Neuronal stem cell (in vitro differentiated cells): ENCODE measurements around the gene AOPEP.

Experiments
- DNase-seq: peaks from one replicate; pipeline ENCODE4 v3.0.0-alpha.2; 2013; ENCODE audit warnings: low spot score
- H2AFZ ChIP-seq: one replicate; pipeline ENCODE4 v1.6.1; 2013; ENCODE audit warnings: mild to moderate bottlenecking, low read length, inconsistent platforms
- H2AK5ac ChIP-seq: 2 replicates; pipeline ENCODE4 v1.6.1; 2013; ENCODE audit warnings: low read depth, mild to moderate bottlenecking, inconsistent platforms, low read length, moderate library complexity, mixed read lengths
- H2BK120ac ChIP-seq: 2 replicates; pipeline ENCODE4 v1.6.1; 2013; ENCODE audit warnings: low read depth, mild to moderate bottlenecking, inconsistent platforms, low read length, moderate library complexity, mixed read lengths
- H2BK12ac ChIP-seq: one replicate; pipeline ENCODE4 v1.6.1; 2013; ENCODE audit warnings: low read length, inconsistent platforms
- H2BK15ac ChIP-seq: 2 replicates; pipeline ENCODE4 v1.6.1; 2013; ENCODE audit warnings: mild to moderate bottlenecking, low read length, inconsistent platforms, mixed read lengths
- H2BK5ac ChIP-seq: one replicate; pipeline ENCODE4 v1.6.1; 2013; ENCODE audit warnings: inconsistent platforms, mild to moderate bottlenecking, low read length, moderate library complexity
- H3K14ac ChIP-seq: one replicate; pipeline ENCODE4 v1.6.1; 2013; ENCODE audit warnings: low read length, inconsistent platforms
- H3K18ac ChIP-seq: 2 replicates; pipeline ENCODE4 v1.6.1; 2013; ENCODE audit warnings: low read length, inconsistent platforms
- H3K23ac ChIP-seq: 2 replicates; pipeline ENCODE4 v1.6.1; 2013; ENCODE audit warnings: low read depth, mild to moderate bottlenecking, mixed read lengths, low read length, inconsistent platforms; ENCODE audit not compliant: poor library complexity
- H3K27ac ChIP-seq: replicated peaks from 3 replicates; pipeline ENCODE4 v1.5.1; 2013; ENCODE audit warnings: low read length, inconsistent platforms
- H3K27me3 ChIP-seq, 3 experiments: 2 replicates each; pipeline ENCODE4 v1.6.1; 2013; ENCODE audit warnings: low read length in 3 of 3, mild to moderate bottlenecking in 2 of 3, inconsistent platforms in 1 of 3, low read depth in 1 of 3, mixed read lengths in 1 of 3, moderate library complexity in 1 of 3; ENCODE audit not compliant: control insufficient read depth in 3 of 3, insufficient read depth in 3 of 3
- H3K36me3 ChIP-seq, 2 donors: replicated peaks in 1 of 2; 2 replicates each; pipeline ENCODE4 v1.6.1; 2013; ENCODE audit warnings: low read length in 2 of 2; ENCODE audit not compliant: control insufficient read depth in 2 of 2, insufficient read depth in 2 of 2
- H3K4ac ChIP-seq: 2 replicates; pipeline ENCODE4 v1.6.1; 2013; ENCODE audit warnings: inconsistent platforms, mild to moderate bottlenecking, low read length, moderate library complexity
- H3K4me1 ChIP-seq, 2 donors: 1 replicate in 1 of 2; 2 replicates in 1 of 2; pipeline ENCODE4 v1.6.1; 2013; ENCODE audit warnings: low read length in 2 of 2, low read depth in 1 of 2; ENCODE audit not compliant: control insufficient read depth in 2 of 2, insufficient read depth in 1 of 2
- H3K4me2 ChIP-seq: one replicate; pipeline ENCODE4 v1.6.1; 2013; ENCODE audit warnings: mild to moderate bottlenecking, low read length, inconsistent platforms; ENCODE audit not compliant: insufficient read depth, poor library complexity, severe bottlenecking
- H3K4me3 ChIP-seq, 2 donors: 2 replicates each; pipeline ENCODE4 v1.5.1; 2013; ENCODE audit warnings: low read length in 2 of 2, mild to moderate bottlenecking in 2 of 2, inconsistent platforms in 1 of 2, moderate library complexity in 1 of 2
- H3K79me1 ChIP-seq: one replicate; pipeline ENCODE4 v1.6.1; 2013; ENCODE audit warnings: low read depth, mild to moderate bottlenecking, inconsistent platforms, low read length, moderate library complexity
- H3K9ac ChIP-seq: one replicate; pipeline ENCODE4 v1.6.1; 2013; ENCODE audit warnings: mild to moderate bottlenecking, low read depth, low read length, inconsistent platforms; ENCODE audit not compliant: poor library complexity
- H3K9me3 ChIP-seq, 2 donors: replicated peaks in 1 of 2; 2 replicates each; pipeline versions ENCODE3 to v1.6.1; 2013; ENCODE audit warnings: low read length in 2 of 2, mild to moderate bottlenecking in 2 of 2, inconsistent platforms in 1 of 2, low read depth in 1 of 2, mixed read lengths in 1 of 2, moderate library complexity in 1 of 2; ENCODE audit not compliant: control insufficient read depth in 2 of 2, insufficient read depth in 1 of 2
- H4K8ac ChIP-seq: one replicate; pipeline ENCODE4 v1.6.1; 2013; ENCODE audit warnings: low read depth, mild to moderate bottlenecking, inconsistent platforms, low read length, moderate library complexity
- H4K91ac ChIP-seq: one replicate; pipeline ENCODE4 v1.6.1; 2013; ENCODE audit warnings: low read length, low read depth, mild to moderate bottlenecking, inconsistent platforms; ENCODE audit not compliant: poor library complexity
- whole genome bisulfite sequencing, 2 donors: extraction: QIAGEN DNeasy Blood & Tissue Kit; methylation state at CpG; one replicate each; pipeline ENCODE4 v1.1.7; 2013; ENCODE audit warnings: missing lambda C conversion rate in 2 of 2, mixed read lengths in 1 of 2; ENCODE audit not compliant: insufficient read length in 2 of 2, insufficient replicate concordance in 1 of 2; ENCODE audit errors: extremely low coverage in 2 of 2; 5-methylcytosine and 5-hydroxymethylcytosine counted together

AOPEP gene

DNA sequence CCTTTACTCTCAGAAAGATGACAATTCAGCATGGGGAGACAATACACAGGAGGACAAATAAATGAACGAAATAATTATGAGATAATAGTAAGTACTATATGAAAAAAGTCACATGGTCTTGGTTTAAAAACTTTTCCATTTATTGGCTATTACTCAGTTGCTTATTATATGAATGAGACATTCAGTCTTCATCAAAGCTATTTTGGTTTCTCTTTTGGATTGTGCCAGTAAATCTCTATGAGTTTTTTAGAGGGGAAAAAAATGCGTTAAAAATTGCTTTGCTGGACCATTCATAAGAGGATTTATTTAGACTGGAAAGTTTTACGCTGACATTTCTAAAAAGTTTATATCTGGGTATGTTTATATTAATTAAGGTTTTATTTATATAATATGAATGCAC lies 137.7 kb downstream of the AOPEP start:
- Histone ChIP-seq H3K4me3 (no peak overlapping the region), H3K27me3 (no peaks in the 10 kb centered on the region), H3K4ac (no peak overlapping the region), H3K79me1 (no peaks in the 10 kb centered on the region), H3K14ac (no peak overlapping the region), H2BK120ac (no peak overlapping the region), H3K4me1 (peaks cover 14 to 18% of the 10 kb centered on the region in 2 donors), H2BK5ac (no peak overlapping the region), H4K91ac (no peak overlapping the region), H3K18ac (no peak overlapping the region), H3K27ac (no peak overlapping the region), H3K36me3 (no peaks in the 10 kb centered on the region), H4K8ac (no peak overlapping the region), H3K4me2 (no peak overlapping the region), H2AK5ac (no peak overlapping the region), H2BK12ac (no peak overlapping the region), H3K23ac (no peak overlapping the region), H2BK15ac (no peak overlapping the region), H3K9ac (no peak overlapping the region), H2AFZ (no peak overlapping the region), H3K9me3 (no peaks in the 10 kb centered on the region)
- WGBS, 2 donors, result no CpG with 5 or more reads among the region's 3 CpGs
- DNase-seq, result no peak

GRCh38 chr9:94864862-94865509 lies 138.5 kb downstream of the AOPEP start:
- no peak overlapping the region for H3K4me3 ChIP-seq
- H3K18ac ChIP-seq, result no peak overlapping the region
- H3K36me3 ChIP-seq, result no peaks in the 10 kb centered on the region
- no peak overlapping the region for H3K4ac ChIP-seq
- peak overlapping the region; percentile 69 for H2AFZ ChIP-seq
- H4K91ac ChIP-seq, result no peak overlapping the region
- no peak overlapping the region for H4K8ac ChIP-seq
- no peak overlapping the region for H2AK5ac ChIP-seq
- H3K14ac ChIP-seq, result no peak overlapping the region
- H3K23ac ChIP-seq, result no peak overlapping the region
- no peak overlapping the region for H2BK15ac ChIP-seq
- peaks cover 14 to 18% of the 10 kb centered on the region in 2 donors for H3K4me1 ChIP-seq
- H3K9me3 ChIP-seq, result no peaks in the 10 kb centered on the region
- no peak overlapping the region for H2BK120ac ChIP-seq
- no peak overlapping the region for H3K9ac ChIP-seq
- H3K27me3 ChIP-seq, result no peaks in the 10 kb centered on the region
- no peak for DNase-seq
- H3K4me2 ChIP-seq, result no peak overlapping the region
- H2BK12ac ChIP-seq, result no peak overlapping the region
- no peak overlapping the region for H3K27ac ChIP-seq
- no peaks in the 10 kb centered on the region for H3K79me1 ChIP-seq
- no peak overlapping the region for H2BK5ac ChIP-seq
- no CpG with 5 or more reads among the region's 8 CpGs for WGBS, 2 donors

- no peak overlapping the region for H3K14ac ChIP-seq
- H3K4me1 ChIP-seq, result peaks cover 15 to 18% of the 10 kb centered on the region in 2 donors
- H3K27ac ChIP-seq, result no peak overlapping the region
- H3K9ac ChIP-seq, result no peak overlapping the region
- no peak overlapping the region for H2AK5ac ChIP-seq
- H3K36me3 ChIP-seq, result no peaks in the 10 kb centered on the region
- H3K4me3 ChIP-seq, result no peak overlapping the region
- DNase-seq, result peak; percentile 48
- H3K79me1 ChIP-seq, result no peaks in the 10 kb centered on the region
- H3K27me3 ChIP-seq, result no peaks in the 10 kb centered on the region
- H2BK15ac ChIP-seq, result no peak overlapping the region
- no peaks in the 10 kb centered on the region for H3K9me3 ChIP-seq
- no peak overlapping the region for H4K8ac ChIP-seq
- no peak overlapping the region for H3K18ac ChIP-seq
- no peak overlapping the region for H3K4me2 ChIP-seq
- H2BK120ac ChIP-seq, result no peak overlapping the region
- H3K4ac ChIP-seq, result no peak overlapping the region
- H2BK12ac ChIP-seq, result no peak overlapping the region
- no CpG with 5 or more reads among the region's 9 CpGs for WGBS, 2 donors
- H2AFZ ChIP-seq, result peak overlapping the region; percentile 69
- no peak overlapping the region for H2BK5ac ChIP-seq
- no peak overlapping the region for H3K23ac ChIP-seq
- no peak overlapping the region for H4K91ac ChIP-seq
These were observed 139.3 kb downstream of the AOPEP start for GRCh38 chr9:94865582-94866452.

DNA sequence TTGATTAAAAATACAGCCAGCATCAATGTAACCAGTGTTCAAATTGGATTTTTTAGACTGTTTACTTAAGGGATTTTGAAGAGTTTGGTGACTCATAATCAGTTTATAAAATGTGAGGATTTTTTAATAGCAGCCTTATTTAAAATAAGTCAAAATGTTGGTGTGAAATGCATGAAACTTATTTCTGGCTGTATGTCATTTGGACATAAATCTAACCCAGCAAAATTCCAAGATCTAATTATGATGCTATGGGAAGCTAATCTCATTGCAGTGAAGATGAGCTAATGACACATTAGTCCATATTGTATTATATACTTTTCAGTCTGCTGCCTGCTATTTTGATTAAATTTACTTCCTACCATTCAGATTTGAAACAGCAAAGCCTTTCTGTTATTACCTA lies 140.3 kb downstream of the AOPEP start:
- Histone ChIP-seq H3K27me3 (no peaks in the 10 kb centered on the region), H3K4me3 (no peak overlapping the region), H3K18ac (no peak overlapping the region), H3K4ac (no peak overlapping the region), H2BK120ac (no peak overlapping the region), H3K9me3 (no peaks in the 10 kb centered on the region), H3K14ac (no peak overlapping the region), H2BK12ac (no peak overlapping the region), H3K27ac (no peak overlapping the region), H3K9ac (no peak overlapping the region), H4K91ac (no peak overlapping the region), H2AK5ac (no peak overlapping the region), H3K4me1 (peaks cover 15 to 18% of the 10 kb centered on the region in 2 donors), H2BK15ac (no peak overlapping the region), H4K8ac (no peak overlapping the region), H3K23ac (no peak overlapping the region), H3K79me1 (no peaks in the 10 kb centered on the region), H2AFZ (peak overlapping the region; percentile 23), H3K36me3 (no peaks in the 10 kb centered on the region), H3K4me2 (no peak overlapping the region), H2BK5ac (no peak overlapping the region)
- no peak for DNase-seq
